ENCODE results near the gene RENBP. TPM values are rescaled to one million over a fixed set of nuclear protein-coding genes. Genes with fewer than 3 reads are reported as not detected.

Gene RENBP
- total and polyA plus RNA-seq, 7 donors = 9.8 to 16.8 (median 15.0) TPM

GRCh38 chrX:153919281-153919680, 25.2 kb downstream of the RENBP start:
- no peak overlapping the region for H3K27ac ChIP-seq
- H3K9me3 ChIP-seq = no peaks in the 10 kb centered on the region
- no peaks in the 10 kb centered on the region for H3K27me3 ChIP-seq
- H3K4me1 ChIP-seq = peaks cover 0 to 26% (median 17%) of the 10 kb centered on the region in 4 donors
- intact Hi-C loops (cut with DNase I) = no loop called here
- TF ChIP-seq, protein P1, sequence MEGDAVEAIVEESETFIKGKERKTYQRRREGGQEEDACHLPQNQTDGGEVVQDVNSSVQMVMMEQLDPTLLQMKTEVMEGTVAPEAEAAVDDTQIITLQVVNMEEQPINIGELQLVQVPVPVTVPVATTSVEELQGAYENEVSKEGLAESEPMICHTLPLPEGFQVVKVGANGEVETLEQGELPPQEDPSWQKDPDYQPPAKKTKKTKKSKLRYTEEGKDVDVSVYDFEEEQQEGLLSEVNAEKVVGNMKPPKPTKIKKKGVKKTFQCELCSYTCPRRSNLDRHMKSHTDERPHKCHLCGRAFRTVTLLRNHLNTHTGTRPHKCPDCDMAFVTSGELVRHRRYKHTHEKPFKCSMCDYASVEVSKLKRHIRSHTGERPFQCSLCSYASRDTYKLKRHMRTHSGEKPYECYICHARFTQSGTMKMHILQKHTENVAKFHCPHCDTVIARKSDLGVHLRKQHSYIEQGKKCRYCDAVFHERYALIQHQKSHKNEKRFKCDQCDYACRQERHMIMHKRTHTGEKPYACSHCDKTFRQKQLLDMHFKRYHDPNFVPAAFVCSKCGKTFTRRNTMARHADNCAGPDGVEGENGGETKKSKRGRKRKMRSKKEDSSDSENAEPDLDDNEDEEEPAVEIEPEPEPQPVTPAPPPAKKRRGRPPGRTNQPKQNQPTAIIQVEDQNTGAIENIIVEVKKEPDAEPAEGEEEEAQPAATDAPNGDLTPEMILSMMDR (IDR thresholded peaks at IDR 0.05) = no peak
- TF ChIP-seq EP300 (IDR thresholded peaks at IDR 0.05) (no peak), POLR2A (IDR thresholded peaks at IDR 0.05) (no peak)
- H3K36me3 ChIP-seq = no peaks in the 10 kb centered on the region
- H3K4me3 ChIP-seq = no peak overlapping the region
- 95% methylated on average over 13 of the region's 13 CpGs for WGBS, 2 donors
- DNase-seq = no peak

GRCh38 chrX:153917869-153918268, 26.6 kb downstream of the RENBP start:
- TF ChIP-seq, protein P1 (IDR thresholded peaks at IDR 0.05) = no peak
- Histone ChIP-seq H3K27ac (no peak overlapping the region), H3K9me3 (no peaks in the 10 kb centered on the region), H3K4me3 (no peak overlapping the region), H3K4me1 (peaks cover 0 to 19% (median 15%) of the 10 kb centered on the region in 4 donors), H3K27me3 (peaks cover 0 to 2% (median 0%) of the 10 kb centered on the region in 3 donors), H3K36me3 (no peaks in the 10 kb centered on the region)
- intact Hi-C loops (cut with DNase I) = no loop called here
- no peak for DNase-seq
- WGBS, 2 donors = 92 to 94% methylated on average over 6 of the region's 6 CpGs

DNA sequence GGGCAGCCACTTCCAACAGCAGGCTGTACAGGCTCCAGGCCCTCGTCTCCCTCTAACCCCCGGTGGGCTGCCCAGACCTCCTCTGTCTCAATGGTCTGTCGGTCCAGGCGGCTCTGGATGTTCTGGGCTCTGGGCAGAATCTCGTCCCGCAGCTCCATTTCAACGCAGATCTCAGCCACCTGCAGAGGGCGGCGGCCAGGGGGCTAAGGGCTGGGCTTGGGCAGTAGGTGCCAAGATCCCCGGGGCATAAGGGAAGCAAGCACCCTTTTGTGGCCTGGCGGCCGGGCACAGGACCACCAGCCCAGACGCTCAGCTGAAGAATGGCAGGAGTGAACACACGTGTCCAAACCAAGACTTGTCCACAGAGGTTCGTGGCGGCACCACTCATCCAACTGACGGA, 30.7 kb downstream of the RENBP start:
- no peak overlapping the region for H3K4me3 ChIP-seq
- H3K27ac ChIP-seq = no peak overlapping the region
- no peaks in the 10 kb centered on the region for H3K4me1 ChIP-seq
- H3K36me3 ChIP-seq = no peaks in the 10 kb centered on the region
- no peaks in the 10 kb centered on the region for H3K9me3 ChIP-seq
- intact Hi-C loops (cut with DNase I) = no loop called here
- H3K27me3 ChIP-seq = peaks cover 0 to 2% (median 0%) of the 10 kb centered on the region in 3 donors
- TF ChIP-seq POLR2A (IDR thresholded peaks at IDR 0.05) (no peak), POLR2AphosphoS5 (IDR thresholded peaks at IDR 0.05) (no peak), EP300 (IDR thresholded peaks at IDR 0.05) (no peak)
- TF ChIP-seq, protein P1 (IDR thresholded peaks at IDR 0.05) = no peak
- WGBS, 2 donors = 94% methylated on average over 17 of the region's 17 CpGs
- no peak for DNase-seq

DNA sequence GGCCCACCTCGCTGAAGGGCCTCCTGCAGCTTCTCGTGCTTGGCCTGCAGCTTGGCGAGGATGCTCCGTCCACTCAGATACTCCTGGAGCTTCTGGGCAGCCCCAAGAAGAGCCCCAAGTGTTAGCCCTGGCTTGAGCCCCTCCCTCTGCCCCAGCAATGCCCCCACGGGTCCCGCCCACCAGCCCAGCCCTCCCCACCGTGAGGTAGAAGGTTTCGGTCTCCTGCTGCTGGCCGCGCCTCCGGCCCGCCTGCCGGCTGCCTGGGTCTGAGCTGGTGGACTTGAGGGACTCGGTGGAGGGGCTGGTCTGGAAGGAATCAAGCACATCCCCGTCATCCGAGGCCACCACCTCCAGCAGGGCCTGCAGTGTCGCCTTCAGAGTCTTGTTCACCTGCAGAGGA, 31.2 kb downstream of the RENBP start:
- Histone ChIP-seq H3K36me3 (no peaks in the 10 kb centered on the region), H3K4me1 (no peaks in the 10 kb centered on the region), H3K27ac (no peak overlapping the region), H3K27me3 (peaks cover 0 to 2% (median 0%) of the 10 kb centered on the region in 3 donors), H3K4me3 (no peak overlapping the region), H3K9me3 (no peaks in the 10 kb centered on the region)
- 78 to 86% methylated on average over 17 of the region's 17 CpGs for WGBS, 2 donors
- DNase-seq = no peak
- TF ChIP-seq, protein P1 (IDR thresholded peaks at IDR 0.05) = no peak
- TF ChIP-seq POLR2A (IDR thresholded peaks at IDR 0.05) (no peak), EP300 (IDR thresholded peaks at IDR 0.05) (no peak), POLR2AphosphoS5 (IDR thresholded peaks at IDR 0.05) (no peak)
- intact Hi-C loops (cut with DNase I) = no loop called here

DNA sequence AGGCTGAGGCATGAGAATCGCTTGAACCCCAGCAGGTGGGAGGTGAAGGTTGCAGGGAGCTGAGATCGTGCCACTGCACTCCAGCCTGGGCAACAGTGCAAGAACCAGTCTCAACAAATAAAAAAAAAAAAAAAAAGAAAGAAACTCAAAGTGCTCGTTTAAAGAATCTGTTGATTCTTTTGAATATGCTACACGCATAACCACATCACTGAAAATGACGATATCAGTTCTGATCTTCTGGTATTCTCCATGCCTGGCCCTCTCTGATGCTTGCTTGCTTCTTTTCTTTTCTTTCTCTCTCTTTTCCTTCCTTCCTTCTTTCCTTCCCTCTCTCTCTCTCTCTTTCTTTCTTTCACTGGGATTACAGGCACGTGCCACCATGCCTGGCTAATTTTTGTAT, 32.6 kb downstream of the RENBP start:
- Histone ChIP-seq H3K4me1 (no peaks in the 10 kb centered on the region), H3K27ac (no peak overlapping the region), H3K36me3 (no peaks in the 10 kb centered on the region), H3K4me3 (no peak overlapping the region), H3K27me3 (peaks cover 0 to 6% (median 0%) of the 10 kb centered on the region in 3 donors), H3K9me3 (no peaks in the 10 kb centered on the region)
- intact Hi-C loops (cut with DNase I) = no loop called here
- 79 to 90% methylated on average over 6 of the region's 6 CpGs for WGBS, 2 donors
- no peak for DNase-seq
- TF ChIP-seq EP300 (IDR thresholded peaks at IDR 0.05) (no peak), POLR2AphosphoS5 (IDR thresholded peaks at IDR 0.05) (no peak), POLR2A (IDR thresholded peaks at IDR 0.05) (no peak)
- TF ChIP-seq, protein P1 (IDR thresholded peaks at IDR 0.05) = no peak
